ENCODE data around the gene ESM1. TPM values are rescaled to one million over a fixed set of nuclear protein-coding genes. Genes with fewer than 3 reads are reported as not detected.

ESM1 gene
- polyA plus RNA-seq, 4 donors: 7.1 to 16.2 (median 14.0) TPM

DNA sequence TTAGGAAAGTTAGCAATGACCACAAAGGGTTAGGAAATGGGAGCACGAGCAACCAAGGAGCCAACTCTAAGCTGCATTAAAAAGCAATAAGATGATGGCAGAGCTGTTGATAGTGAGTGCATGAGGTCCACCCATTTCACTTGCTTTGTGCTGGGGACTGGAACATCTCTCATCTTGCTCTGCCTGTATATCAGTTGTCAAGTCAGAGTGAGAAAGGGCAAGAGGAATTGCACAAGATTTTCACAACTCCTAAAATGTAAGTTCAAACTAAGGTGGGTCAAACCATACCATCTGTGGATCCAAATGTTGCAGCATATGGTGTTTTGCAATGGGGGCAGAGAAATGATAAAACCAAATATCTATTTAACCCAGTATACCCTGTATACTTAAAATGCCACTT, 2.8 kb upstream of the ESM1 start:
- DNase-seq (ENCODE audit: low read depth in 4 of 4, low spot score in 3 of 4): no peak

DNA sequence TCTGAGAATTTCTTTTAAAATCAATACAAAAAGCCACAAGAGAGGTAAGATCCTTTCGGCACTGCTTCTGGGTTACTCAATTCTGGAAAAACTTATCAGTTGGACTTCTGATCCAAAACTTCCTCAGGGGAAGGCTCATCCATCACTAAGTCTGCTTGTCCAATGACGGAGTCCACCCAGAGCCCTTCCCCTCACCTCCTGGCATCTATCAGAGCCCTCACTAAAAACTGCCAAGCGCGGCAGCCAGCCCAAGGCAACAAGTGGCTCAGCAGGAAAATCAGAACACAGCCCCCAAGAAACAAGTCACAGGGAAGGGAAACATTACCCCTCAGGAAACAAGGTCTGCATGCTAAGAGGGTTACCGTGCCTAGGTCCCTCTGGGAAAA, 869 bp upstream of the ESM1 start:
- DNase-seq (ENCODE audit: low read depth in 4 of 4, low spot score in 3 of 4): no peak

- DNase-seq (ENCODE audit: low read depth in 4 of 4, low spot score in 3 of 4): no peak
Measured at GRCh38 chr5:54981928-54982327, 3.5 kb downstream of the ESM1 start.

GRCh38 chr5:54975701-54976100, 9.7 kb downstream of the ESM1 start:
- DNase-seq (ENCODE audit: low read depth in 4 of 4, low spot score in 3 of 4): no peak

- no peak for DNase-seq (ENCODE audit: low read depth in 4 of 4, low spot score in 3 of 4)
Measured at GRCh38 chr5:54969856-54970828, 15.3 kb downstream of the ESM1 start.

GRCh38 chr5:54969242-54969641, 16.2 kb downstream of the ESM1 start:
- DNase-seq (ENCODE audit: low read depth in 4 of 4, low spot score in 3 of 4): no peak

- DNase-seq (ENCODE audit: low read depth in 4 of 4, low spot score in 3 of 4): no peak
Measured at GRCh38 chr5:54965806-54966205, 19.6 kb downstream of the ESM1 start.

DNA sequence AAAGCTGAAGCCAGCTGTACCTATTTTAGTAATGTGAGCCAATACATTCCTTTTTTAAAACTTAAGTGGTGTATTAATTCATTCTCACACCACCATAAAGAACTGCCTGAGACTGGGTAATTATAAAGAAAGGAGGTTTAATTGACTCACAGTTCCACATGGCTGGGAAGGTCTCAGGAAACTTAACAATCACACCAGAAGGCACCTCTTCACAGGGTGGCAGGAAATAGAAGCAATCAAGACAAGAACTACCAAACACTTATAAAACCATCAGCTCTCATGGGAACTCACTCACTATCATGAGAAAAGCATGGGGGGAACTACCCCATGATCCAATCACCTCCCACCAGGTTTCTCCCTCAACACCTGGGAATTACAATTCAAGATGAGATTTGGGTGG, 21.0 kb downstream of the ESM1 start:
- DNase-seq (ENCODE audit: low read depth in 4 of 4, low spot score in 3 of 4): no peak

- DNase-seq (ENCODE audit: low read depth in 4 of 4, low spot score in 3 of 4): no peak
Measured at GRCh38 chr5:54959673-54960418, 25.5 kb downstream of the ESM1 start.

GRCh38 chr5:54956922-54957321, 28.5 kb downstream of the ESM1 start:
- no peak for DNase-seq (ENCODE audit: low read depth in 4 of 4, low spot score in 3 of 4)

GRCh38 chr5:54947187-54947586, 38.2 kb downstream of the ESM1 start:
- no peak for DNase-seq (ENCODE audit: low read depth in 4 of 4, low spot score in 3 of 4)

DNA sequence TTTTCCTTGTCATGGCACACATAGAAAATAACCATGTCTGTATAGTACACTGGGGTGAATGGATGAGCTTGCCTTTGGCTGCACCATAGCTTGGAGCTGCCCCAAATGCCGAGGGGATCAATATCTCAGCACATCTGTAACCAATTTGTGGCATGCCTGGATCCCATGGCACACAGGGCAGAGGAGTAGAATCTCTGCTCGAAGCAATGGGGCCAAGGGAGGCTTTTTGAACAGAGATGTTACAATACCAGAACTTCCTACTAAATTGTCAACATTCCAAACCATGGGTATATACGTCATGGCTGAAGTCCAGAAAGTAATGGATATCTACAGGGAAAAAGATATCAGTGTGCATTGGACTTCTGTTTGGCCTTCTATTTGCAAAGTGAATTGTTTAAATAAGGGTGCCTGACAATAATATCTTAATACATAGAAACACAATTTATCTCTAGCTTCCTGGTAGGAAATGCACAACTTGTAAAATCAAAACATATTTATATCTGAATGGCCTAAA, 39.0 kb downstream of the ESM1 start:
- DNase-seq (ENCODE audit: low read depth in 4 of 4, low spot score in 3 of 4): no peak

DNA sequence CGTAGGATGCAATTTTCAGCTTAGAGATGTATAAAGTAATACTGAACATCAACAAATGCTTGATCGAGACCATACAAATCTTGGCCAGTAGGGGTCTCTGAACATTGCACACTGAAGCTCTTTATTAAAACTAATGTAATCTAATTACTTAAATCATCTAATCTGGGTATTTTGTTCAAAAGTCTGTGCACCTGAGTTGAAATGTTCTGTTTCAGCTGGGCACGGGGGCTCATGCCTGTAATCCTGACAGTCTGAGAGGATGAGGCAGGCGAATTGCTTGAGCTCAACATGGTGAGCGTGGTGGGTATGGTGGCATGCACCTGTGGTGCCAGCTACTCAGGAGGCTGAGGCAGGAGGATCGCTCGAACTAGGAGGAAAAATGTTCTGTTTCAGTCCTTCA, 41.0 kb downstream of the ESM1 start:
- DNase-seq (ENCODE audit: low read depth in 4 of 4, low spot score in 3 of 4): peak in 1 of 4 donors; percentile 10

DNA sequence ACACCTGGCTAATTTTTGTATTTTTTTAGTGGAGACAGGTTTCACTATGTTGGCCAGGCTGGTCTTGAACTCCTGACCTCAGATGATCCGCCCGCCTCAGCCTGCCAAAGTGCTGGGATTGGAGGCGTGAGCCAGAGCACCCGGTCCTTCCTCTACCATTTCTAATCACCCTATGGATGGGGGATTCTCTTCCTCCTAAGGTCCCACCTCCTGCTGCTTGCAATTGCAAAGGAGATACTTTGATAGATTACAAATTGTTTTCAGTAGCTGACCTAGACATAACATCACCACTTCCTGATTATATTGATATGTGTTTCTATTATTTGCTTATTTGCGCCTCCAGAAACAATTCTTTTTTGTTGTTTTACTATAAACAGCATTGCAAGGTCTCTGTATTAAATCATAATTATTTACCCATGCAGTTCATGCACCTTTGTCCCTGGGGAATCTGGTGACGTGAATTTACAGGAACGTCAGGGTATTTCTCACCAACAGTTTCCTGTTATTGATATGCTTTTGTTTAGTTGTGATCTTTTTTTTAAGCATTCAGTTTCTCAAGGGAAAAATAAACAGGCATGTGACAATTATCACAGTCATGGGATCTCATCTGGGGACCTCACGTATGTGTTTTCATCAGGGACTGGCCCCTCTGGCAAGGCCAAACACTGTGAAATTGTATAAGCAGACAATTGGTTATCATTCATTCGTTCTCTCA, 43.2 kb downstream of the ESM1 start:
- DNase-seq (ENCODE audit: low read depth in 4 of 4, low spot score in 3 of 4): no peak

DNA sequence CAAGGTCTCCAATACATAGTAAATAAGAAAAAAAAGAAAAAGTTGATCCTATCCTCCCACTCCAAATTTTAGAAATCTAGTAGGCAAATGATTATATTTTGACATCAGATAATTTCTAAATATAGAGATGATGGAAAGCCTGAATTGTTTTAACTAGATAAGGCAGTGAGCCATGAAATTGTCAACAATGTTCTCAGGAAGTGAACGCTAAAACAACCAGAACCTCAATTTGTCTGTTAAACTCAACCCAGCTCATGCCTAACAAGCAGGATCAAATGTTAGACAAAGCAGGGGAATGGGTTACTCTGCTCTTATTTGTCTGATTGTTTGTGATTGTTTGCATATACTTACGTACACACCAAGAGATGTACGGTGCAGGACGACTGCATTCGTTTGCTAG, 49.2 kb downstream of the ESM1 start:
- no peak for DNase-seq (ENCODE audit: low read depth in 4 of 4, low spot score in 3 of 4)

DNA sequence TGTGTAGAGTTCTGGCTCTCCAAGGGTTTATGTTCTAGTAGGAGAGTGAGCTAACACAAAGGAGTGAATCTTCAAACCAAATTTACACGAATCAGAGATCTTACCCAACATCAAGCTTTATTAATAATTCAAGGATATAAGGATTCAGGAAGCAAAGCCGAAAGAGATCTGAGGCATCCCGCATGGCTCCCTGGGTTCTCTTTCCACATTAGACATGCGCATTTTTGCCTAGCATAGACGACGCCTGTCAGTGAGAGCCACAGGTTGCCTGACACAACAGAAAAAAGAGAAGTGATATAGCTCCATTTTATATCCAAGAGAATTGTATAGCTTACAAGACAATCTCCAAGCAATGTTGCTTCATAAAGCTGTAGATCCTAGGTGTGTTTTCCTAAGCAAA, 52.6 kb downstream of the ESM1 start:
- no peak for DNase-seq (ENCODE audit: low read depth in 4 of 4, low spot score in 3 of 4)

DNA sequence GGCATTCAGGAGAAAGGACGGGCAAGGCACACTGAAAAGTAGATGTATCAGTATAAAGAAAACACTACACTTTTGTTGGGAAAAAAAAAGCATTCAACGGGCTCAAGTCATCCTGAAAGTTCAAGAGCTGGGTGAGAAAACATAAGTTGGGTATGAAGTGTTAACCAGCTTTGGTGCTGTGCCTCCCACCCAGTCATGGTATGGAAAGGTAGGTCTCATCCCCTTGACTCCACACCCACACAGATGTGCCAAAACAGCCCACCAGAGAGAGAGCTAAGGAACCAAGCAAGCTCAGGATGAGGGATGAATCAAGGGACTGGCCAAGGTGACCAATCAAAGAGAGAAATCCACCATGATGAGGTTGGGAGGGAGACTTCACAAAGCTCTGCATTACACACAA, 54.7 kb downstream of the ESM1 start:
- no peak for DNase-seq (ENCODE audit: low read depth in 4 of 4, low spot score in 3 of 4)

Measured in right renal pelvis (tissue), 4 donors.